WTC11 (cell line): ENCODE data around the gene EIF3B. TPM values are rescaled to one million over a fixed set of nuclear protein-coding genes. Genes with fewer than 3 reads are reported as not detected.
"Not testable (repeated sequence)": the region's sequence is repeated elsewhere in the genome, so short reads cannot be mapped to it uniquely, and the experiment has no call there.

ENCODE experiments used
- ATAC-seq: fragments of 200-7000 bp; cut with Tn5 transposase; 2 replicates; pipeline ENCODE4 v1.10.0; 2021; ENCODE audit warnings: mild to moderate bottlenecking, moderate library complexity
- CTCF ChIA-PET: fragments of 300-600 bp; sonication (Branson Sonifier 250); formaldehyde crosslinking; loops from one replicate; lab custom pipeline; 2021; ENCODE audit warnings: antibody characterized with exemption; lab: Charles Lee
- POLR2A ChIA-PET: fragments of 350-600 bp; sonication (Branson Sonifier 250); formaldehyde crosslinking; loops from one replicate; lab custom pipeline; 2021; ENCODE audit warnings: antibody characterized with exemption; lab: Charles Lee
- DNase-seq: peaks from one replicate; pipeline ENCODE4 v3.0.0; 2021; ENCODE audit warnings: low spot score
- H3K27ac Mint-ChIP-seq: 2 replicates; pipeline ENCODE4 v1.8.0; 2021; ENCODE audit warnings: mixed read lengths
- H3K27me3 Mint-ChIP-seq: 2 replicates; pipeline ENCODE4 v1.8.0; 2021; ENCODE audit warnings: low read depth, mild to moderate bottlenecking, moderate library complexity, mixed read lengths
- H3K36me3 Mint-ChIP-seq: 2 replicates; pipeline ENCODE4 v1.8.0; 2021; ENCODE audit warnings: mixed read lengths
- H3K4me1 Mint-ChIP-seq: 2 replicates; pipeline ENCODE4 v1.8.0; 2022; ENCODE audit warnings: mixed read lengths
- H3K4me3 Mint-ChIP-seq: 2 replicates; pipeline ENCODE4 v1.8.0; 2021; ENCODE audit warnings: mild to moderate bottlenecking, moderate library complexity, mixed read lengths
- H3K9me3 Mint-ChIP-seq: 2 replicates; pipeline ENCODE4 v1.8.0; 2021; ENCODE audit warnings: mixed read lengths
- ELF4 ChIP-seq: sonication (generic); formaldehyde crosslinking; IDR thresholded peaks from 2 replicates; pipeline ENCODE4 v1.8.1; 2022; ENCODE audit warnings: low read depth, mild to moderate bottlenecking, moderate library complexity, missing genetic modification reagents
- FOXK1 ChIP-seq: sonication (generic); formaldehyde crosslinking; IDR thresholded peaks from 2 replicates; pipeline ENCODE4 v1.8.0; 2022; ENCODE audit warnings: mild to moderate bottlenecking, moderate library complexity, missing genetic modification reagents
- GRHL2 ChIP-seq: fragments of 250-450 bp; sonication (Bioruptor Pico); IDR thresholded peaks from 2 replicates; pipeline ENCODE4 v1.8.0; 2022; ENCODE audit warnings: mild to moderate bottlenecking, moderate library complexity; ENCODE audit not compliant: insufficient replicate concordance, severe bottlenecking
- JUN ChIP-seq: sonication (generic); formaldehyde crosslinking; IDR thresholded peaks from 2 replicates; pipeline ENCODE4 v1.8.0; 2023; ENCODE audit warnings: mild to moderate bottlenecking, missing genetic modification reagents
- MYBL2 ChIP-seq: sonication (generic); formaldehyde crosslinking; IDR thresholded peaks from 2 replicates; pipeline ENCODE4 v1.8.1; 2023; ENCODE audit warnings: mild to moderate bottlenecking, moderate library complexity, missing genetic modification reagents
- NFATC4 ChIP-seq: fragments of 250-450 bp; sonication (Bioruptor Pico); IDR thresholded peaks from 2 replicates; pipeline ENCODE4 v1.9.0; 2021; ENCODE audit warnings: mild to moderate bottlenecking
- NFE2L1 ChIP-seq: sonication (generic); formaldehyde crosslinking; IDR thresholded peaks from 2 replicates; pipeline ENCODE4 v1.8.1; 2023; ENCODE audit warnings: missing genetic modification reagents
- NFYB ChIP-seq: sonication (generic); formaldehyde crosslinking; conservative IDR thresholded peaks from 2 replicates; pipeline ENCODE4 v1.8.0; 2022; ENCODE audit warnings: low read depth, missing genetic modification reagents
- RELA ChIP-seq: sonication (generic); formaldehyde crosslinking; IDR thresholded peaks from 2 replicates; pipeline ENCODE4 v1.8.1; 2022; ENCODE audit warnings: missing genetic modification reagents, mild to moderate bottlenecking, borderline replicate concordance
- TEAD4 ChIP-seq: sonication (generic); formaldehyde crosslinking; IDR thresholded peaks from 2 replicates; pipeline ENCODE4 v1.8.0; 2022; ENCODE audit warnings: mild to moderate bottlenecking, missing genetic modification reagents
- ZNF232 ChIP-seq: sonication (generic); formaldehyde crosslinking; IDR thresholded peaks from 2 replicates; pipeline ENCODE4 v1.8.0; 2022; ENCODE audit warnings: mild to moderate bottlenecking, missing genetic modification reagents
- ZNF263 ChIP-seq: sonication (generic); formaldehyde crosslinking; IDR thresholded peaks from 2 replicates; pipeline ENCODE4 v1.8.1; 2022; ENCODE audit warnings: low read depth, mild to moderate bottlenecking, moderate library complexity, missing genetic modification reagents
- ZNF317 ChIP-seq: sonication (generic); formaldehyde crosslinking; IDR thresholded peaks from 2 replicates; pipeline ENCODE4 v1.8.1; 2023; ENCODE audit warnings: low read depth, mild to moderate bottlenecking, moderate library complexity, missing genetic modification reagents, borderline replicate concordance
- ZNF416 ChIP-seq: fragments of 250-450 bp; sonication (Bioruptor Pico); IDR thresholded peaks from 2 replicates; pipeline ENCODE4 v1.9.0; 2021; ENCODE audit warnings: mild to moderate bottlenecking, inconsistent platforms
- total RNA-seq: library from RNA; stranded (reverse); gene quantifications from 3 replicates; pipeline ENCODE4 v1.2.3, GENCODE V29; 2021
- TF ChIP-seq, protein P1 (sequence below): sonication (generic); formaldehyde crosslinking; IDR thresholded peaks from 2 replicates; pipeline ENCODE4 v1.8.0; 2023; ENCODE audit warnings: missing genetic modification reagents
- TF ChIP-seq, protein P2 (sequence below): sonication (generic); formaldehyde crosslinking; IDR thresholded peaks from 2 replicates; pipeline ENCODE4 v1.8.1; 2023; ENCODE audit warnings: mild to moderate bottlenecking, missing genetic modification reagents
- TF ChIP-seq, protein P3 (sequence below): sonication (generic); formaldehyde crosslinking; IDR thresholded peaks from 2 replicates; pipeline ENCODE4 v1.8.1; 2023; ENCODE audit warnings: mild to moderate bottlenecking, missing genetic modification reagents
- TF ChIP-seq, protein P4 (sequence below): fragments of 250-450 bp; sonication (Bioruptor Pico); IDR thresholded peaks from 2 replicates; pipeline ENCODE4 v2.1.2; 2022; ENCODE audit warnings: mild to moderate bottlenecking, moderate library complexity
- TF ChIP-seq, protein P5 (sequence below): fragments of 250-450 bp; sonication (Bioruptor Pico); IDR thresholded peaks from 2 replicates; pipeline ENCODE4 v1.9.0; 2021; ENCODE audit warnings: moderate library complexity, mild to moderate bottlenecking, inconsistent platforms, borderline replicate concordance

Gene EIF3B
- total RNA-seq, 1 experiment from 2014 or later = 361 TPM

DNA sequence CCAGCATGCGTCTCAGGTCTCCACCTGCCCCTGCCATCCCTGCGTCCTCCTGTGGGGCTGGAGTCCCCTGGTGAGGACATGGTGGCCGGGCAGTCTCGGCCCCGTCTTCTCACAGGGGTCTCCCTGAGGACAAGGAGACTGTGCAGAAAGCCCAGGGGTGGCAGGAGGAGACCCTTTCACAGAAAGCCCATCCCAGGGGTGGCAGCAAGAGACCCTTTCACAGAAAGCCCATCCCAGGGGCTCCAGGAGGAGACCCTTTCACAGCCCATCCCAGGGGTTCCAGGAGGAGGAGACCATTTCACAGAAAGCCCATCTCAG, 34.0 kb downstream of the EIF3B start (continued):
- no peak for TF ChIP-seq ELF4 (CRISPR knock-in tag)
- TF ChIP-seq GRHL2 = no peak

DNA sequence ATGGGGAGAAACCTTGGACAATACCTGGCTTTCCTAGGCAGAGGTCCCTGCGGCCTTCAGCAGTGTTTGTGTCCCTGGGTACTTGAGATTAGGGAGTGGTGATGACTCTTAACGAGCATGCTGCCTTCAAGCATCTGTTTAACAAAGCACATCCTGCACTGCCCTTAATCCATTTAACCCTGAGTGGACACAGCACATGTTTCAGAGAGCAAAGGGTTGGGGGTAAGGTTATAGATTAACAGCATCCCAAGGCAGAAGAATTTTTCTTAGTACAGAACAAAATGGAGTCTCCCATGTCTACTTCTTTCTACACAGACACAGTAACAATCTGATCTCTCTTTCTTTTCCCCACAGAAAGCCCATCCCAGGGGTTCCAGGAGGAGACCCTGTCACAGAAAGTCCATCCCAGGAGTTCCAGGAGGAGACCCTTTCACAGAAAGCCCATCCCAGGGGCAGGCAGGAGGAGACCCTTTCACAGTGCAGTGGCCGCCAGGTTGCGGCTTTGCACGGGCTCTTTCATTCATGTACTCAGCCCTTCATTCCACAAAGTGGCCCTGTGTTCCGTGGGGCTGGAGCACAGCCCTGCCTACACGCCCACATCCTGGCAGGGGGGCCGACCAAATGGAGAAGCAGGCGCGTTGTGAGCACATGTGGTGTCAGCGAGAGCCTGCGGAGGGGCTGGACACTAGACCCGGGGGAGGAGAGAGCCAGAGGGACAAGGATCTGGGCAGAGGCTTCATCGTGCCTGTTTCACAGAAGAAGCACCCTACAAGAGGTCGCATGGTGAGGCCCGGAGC, 35.6 kb downstream of the EIF3B start:
- POLR2A ChIA-PET, CTCF ChIA-PET, H3K36me3 Mint-ChIP-seq, ATAC-seq, DNase-seq, H3K9me3 Mint-ChIP-seq, H3K4me3 Mint-ChIP-seq, H3K27me3 Mint-ChIP-seq: not testable (repeated sequence)
- Mint-ChIP-seq H3K27ac (0 out of 2 replicates have a peak overlapping the region, but pooled peaks have one; percentile 15), H3K4me1 (peaks cover 20% of the 10 kb centered on the region)

DNA sequence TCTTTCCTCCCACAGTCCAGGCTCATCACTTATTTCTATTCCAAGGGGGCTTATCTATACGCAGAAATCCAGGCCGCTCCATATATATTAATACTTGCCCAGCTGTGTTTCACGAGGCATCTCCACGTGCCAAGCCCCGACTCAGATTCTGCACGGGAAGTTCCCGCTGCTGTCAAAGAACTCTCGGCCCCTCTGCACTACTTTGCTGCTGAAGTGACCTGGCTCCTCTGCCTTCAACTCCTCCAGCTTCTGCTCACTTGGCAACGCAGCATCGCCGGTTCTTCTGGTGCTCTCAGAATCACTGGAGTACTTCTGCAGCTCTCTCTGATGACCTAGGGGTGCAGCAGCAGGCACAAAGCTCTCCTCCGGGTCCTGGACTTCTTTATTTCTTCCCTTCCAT, 39.1 kb downstream of the EIF3B start:
- no peak for ATAC-seq
- CTCF ChIA-PET = no interaction called here
- no peaks in the 10 kb centered on the region for H3K27me3 Mint-ChIP-seq
- H3K36me3 Mint-ChIP-seq = no peaks in the 10 kb centered on the region
- H3K4me1 Mint-ChIP-seq = peaks cover 16% of the 10 kb centered on the region
- DNase-seq = no peak
- H3K27ac Mint-ChIP-seq = no peak overlapping the region
- no peak overlapping the region for H3K4me3 Mint-ChIP-seq
- no peak for TF ChIP-seq NFE2L1 (CRISPR knock-in tag)
- TF ChIP-seq ZNF317 (CRISPR knock-in tag) = no peak
- no peak for TF ChIP-seq NFATC4 (CRISPR knock-in tag)
- TF ChIP-seq ZNF232 (CRISPR knock-in tag) = no peak
- no peak for TF ChIP-seq ZNF263 (CRISPR knock-in tag)
- TF ChIP-seq RELA (CRISPR knock-in tag) = no peak
- H3K9me3 Mint-ChIP-seq = no peaks in the 10 kb centered on the region
- POLR2A ChIA-PET = interaction anchor here (0.7 kb wide), 1 partner anchor 114 kb away, joined by 5 read pairs; no protein-coding TSS in a partner anchor

DNA sequence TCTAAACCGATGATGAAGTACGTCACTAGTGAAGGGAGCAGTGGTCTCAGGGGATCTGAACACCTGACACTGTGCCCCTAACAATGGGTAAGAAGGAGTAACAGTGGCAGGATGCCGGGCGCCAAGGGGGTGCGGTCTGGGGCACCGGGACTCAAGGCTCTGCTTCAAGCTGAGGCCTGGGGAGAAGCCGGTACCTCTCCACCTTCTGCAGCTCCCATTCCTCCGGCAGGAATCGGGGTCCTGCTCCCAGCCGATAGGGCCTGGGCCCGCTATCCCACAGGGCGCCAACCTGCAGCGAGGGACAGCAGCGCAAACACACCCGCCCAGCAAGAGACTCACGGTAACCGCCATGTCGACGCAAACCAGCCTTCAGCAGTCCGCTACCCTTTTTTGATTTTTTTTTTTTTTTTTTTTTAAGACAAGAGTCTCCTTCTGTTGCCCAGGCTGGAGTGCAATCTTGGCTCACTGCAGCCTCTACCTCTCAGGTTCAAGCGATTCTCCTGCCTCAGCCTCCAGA, 40.0 kb downstream of the EIF3B start:
- no peaks in the 10 kb centered on the region for H3K9me3 Mint-ChIP-seq
- H3K36me3 Mint-ChIP-seq = no peaks in the 10 kb centered on the region
- no peak overlapping the region for H3K4me3 Mint-ChIP-seq
- ChIA-PET CTCF (no interaction called here), POLR2A (no interaction called here)
- TF ChIP-seq, protein P1, sequence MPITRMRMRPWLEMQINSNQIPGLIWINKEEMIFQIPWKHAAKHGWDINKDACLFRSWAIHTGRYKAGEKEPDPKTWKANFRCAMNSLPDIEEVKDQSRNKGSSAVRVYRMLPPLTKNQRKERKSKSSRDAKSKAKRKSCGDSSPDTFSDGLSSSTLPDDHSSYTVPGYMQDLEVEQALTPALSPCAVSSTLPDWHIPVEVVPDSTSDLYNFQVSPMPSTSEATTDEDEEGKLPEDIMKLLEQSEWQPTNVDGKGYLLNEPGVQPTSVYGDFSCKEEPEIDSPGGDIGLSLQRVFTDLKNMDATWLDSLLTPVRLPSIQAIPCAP (CRISPR knock-in tag) = no peak
- TF ChIP-seq NFE2L1 (CRISPR knock-in tag) = no peak
- TF ChIP-seq, protein P2, sequence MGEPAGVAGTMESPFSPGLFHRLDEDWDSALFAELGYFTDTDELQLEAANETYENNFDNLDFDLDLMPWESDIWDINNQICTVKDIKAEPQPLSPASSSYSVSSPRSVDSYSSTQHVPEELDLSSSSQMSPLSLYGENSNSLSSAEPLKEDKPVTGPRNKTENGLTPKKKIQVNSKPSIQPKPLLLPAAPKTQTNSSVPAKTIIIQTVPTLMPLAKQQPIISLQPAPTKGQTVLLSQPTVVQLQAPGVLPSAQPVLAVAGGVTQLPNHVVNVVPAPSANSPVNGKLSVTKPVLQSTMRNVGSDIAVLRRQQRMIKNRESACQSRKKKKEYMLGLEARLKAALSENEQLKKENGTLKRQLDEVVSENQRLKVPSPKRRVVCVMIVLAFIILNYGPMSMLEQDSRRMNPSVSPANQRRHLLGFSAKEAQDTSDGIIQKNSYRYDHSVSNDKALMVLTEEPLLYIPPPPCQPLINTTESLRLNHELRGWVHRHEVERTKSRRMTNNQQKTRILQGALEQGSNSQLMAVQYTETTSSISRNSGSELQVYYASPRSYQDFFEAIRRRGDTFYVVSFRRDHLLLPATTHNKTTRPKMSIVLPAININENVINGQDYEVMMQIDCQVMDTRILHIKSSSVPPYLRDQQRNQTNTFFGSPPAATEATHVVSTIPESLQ (CRISPR knock-in tag) = no peak
- TF ChIP-seq FOXK1 (CRISPR knock-in tag) = no peak
- no peak for TF ChIP-seq ZNF416 (CRISPR knock-in tag)
- no peaks in the 10 kb centered on the region for H3K27me3 Mint-ChIP-seq
- no peak overlapping the region for H3K27ac Mint-ChIP-seq
- ATAC-seq (no peak), DNase-seq (no peak)
- peaks cover 12% of the 10 kb centered on the region for H3K4me1 Mint-ChIP-seq

DNA sequence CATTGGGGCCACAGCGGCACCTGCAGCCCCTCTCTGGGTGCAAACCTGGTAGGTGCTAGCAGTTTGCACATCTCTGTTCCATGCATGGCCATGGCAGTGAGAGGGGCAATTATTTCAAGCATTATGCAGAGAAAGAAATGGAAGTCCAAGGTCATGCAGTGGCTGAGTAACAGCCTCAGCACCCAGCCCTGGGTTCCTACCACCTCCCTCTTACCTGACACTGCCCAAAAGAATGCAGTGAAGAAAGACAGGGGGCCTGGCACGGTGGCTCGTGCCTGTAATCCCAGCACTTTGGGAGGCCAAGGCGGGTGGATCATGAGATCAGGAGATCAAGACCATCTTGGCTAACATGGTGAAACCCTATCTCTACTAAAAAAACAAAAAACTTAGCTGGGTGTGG, 43.9 kb downstream of the EIF3B start:
- CTCF ChIA-PET = interaction anchor here (2.2 kb wide), 1 partner anchor 53 kb away, joined by 8 read pairs; no protein-coding TSS in a partner anchor
- Mint-ChIP-seq H3K4me3 (no peak overlapping the region), H3K4me1 (peaks cover 11% of the 10 kb centered on the region), H3K9me3 (no peaks in the 10 kb centered on the region), H3K36me3 (no peaks in the 10 kb centered on the region), H3K27me3 (no peaks in the 10 kb centered on the region), H3K27ac (no peak overlapping the region)
- no peak for ATAC-seq
- POLR2A ChIA-PET = no interaction called here
- no peak for DNase-seq
- TF ChIP-seq, protein P3, sequence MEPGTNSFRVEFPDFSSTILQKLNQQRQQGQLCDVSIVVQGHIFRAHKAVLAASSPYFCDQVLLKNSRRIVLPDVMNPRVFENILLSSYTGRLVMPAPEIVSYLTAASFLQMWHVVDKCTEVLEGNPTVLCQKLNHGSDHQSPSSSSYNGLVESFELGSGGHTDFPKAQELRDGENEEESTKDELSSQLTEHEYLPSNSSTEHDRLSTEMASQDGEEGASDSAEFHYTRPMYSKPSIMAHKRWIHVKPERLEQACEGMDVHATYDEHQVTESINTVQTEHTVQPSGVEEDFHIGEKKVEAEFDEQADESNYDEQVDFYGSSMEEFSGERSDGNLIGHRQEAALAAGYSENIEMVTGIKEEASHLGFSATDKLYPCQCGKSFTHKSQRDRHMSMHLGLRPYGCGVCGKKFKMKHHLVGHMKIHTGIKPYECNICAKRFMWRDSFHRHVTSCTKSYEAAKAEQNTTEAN (CRISPR knock-in tag) = no peak
- TF ChIP-seq MYBL2 (no peak), JUN (CRISPR knock-in tag) (no peak), TEAD4 (CRISPR knock-in tag) (no peak), NFYB (no peak)
- TF ChIP-seq, protein P4, sequence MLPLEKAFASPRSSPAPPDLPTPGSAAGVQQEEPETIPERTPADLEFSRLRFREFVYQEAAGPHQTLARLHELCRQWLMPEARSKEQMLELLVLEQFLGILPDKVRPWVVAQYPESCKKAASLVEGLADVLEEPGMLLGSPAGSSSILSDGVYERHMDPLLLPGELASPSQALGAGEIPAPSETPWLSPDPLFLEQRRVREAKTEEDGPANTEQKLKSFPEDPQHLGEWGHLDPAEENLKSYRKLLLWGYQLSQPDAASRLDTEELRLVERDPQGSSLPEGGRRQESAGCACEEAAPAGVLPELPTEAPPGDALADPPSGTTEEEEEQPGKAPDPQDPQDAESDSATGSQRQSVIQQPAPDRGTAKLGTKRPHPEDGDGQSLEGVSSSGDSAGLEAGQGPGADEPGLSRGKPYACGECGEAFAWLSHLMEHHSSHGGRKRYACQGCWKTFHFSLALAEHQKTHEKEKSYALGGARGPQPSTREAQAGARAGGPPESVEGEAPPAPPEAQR = no peak
- TF ChIP-seq, protein P5, sequence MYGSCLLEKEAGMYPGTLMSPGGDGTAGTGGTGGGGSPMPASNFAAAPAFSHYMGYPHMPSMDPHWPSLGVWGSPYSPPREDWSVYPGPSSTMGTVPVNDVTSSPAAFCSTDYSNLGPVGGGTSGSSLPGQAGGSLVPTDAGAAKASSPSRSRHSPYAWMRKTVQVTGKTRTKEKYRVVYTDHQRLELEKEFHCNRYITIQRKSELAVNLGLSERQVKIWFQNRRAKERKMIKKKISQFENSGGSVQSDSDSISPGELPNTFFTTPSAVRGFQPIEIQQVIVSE (CRISPR knock-in tag) = no peak
